HepG2 (cell line): ENCODE results near the gene HOXA1. TPM values are rescaled to one million over a fixed set of nuclear protein-coding genes. Genes with fewer than 3 reads are reported as not detected.
A peak's percentile ranks its signal among the peaks of the same experiment; 100 is the strongest.

Experiments
- AGO1 ChIP-seq: fragments of 200-400 bp; formaldehyde crosslinking; IDR thresholded peaks from 2 replicates; pipeline ENCODE4 v1.6.1; 2017; ENCODE audit warnings: mild to moderate bottlenecking, low read depth, low read length, moderate library complexity; ENCODE audit not compliant: poor library complexity, severe bottlenecking
- KDM2A ChIP-seq: sonication (generic); formaldehyde crosslinking; IDR thresholded peaks from 2 replicates; pipeline ENCODE4 v1.4.0; 2020; ENCODE audit warnings: low read depth, missing genetic modification reagents, borderline replicate concordance
- MYC ChIP-seq: sonication (generic); formaldehyde crosslinking; IDR thresholded peaks from 2 replicates; pipeline ENCODE4 v1.9.0; 2021; ENCODE audit warnings: missing genetic modification reagents, borderline replicate concordance
- NR2F1 ChIP-seq, 2 experiments: fragments of 450-650 bp in 1 of 2; formaldehyde crosslinking in 1 of 2; IDR thresholded peaks; 2 replicates each; pipeline versions ENCODE4 v1.5.0 to v1.6.1; 2016 to 2020; ENCODE audit warnings: mild to moderate bottlenecking in 1 of 2, missing compliant biosample characterization in 1 of 2, missing genetic modification reagents in 1 of 2, moderate library complexity in 1 of 2
- SALL2 ChIP-seq: sonication (generic); formaldehyde crosslinking; IDR thresholded peaks from 2 replicates; pipeline ENCODE4 v1.8.1; 2023; ENCODE audit warnings: mild to moderate bottlenecking, missing genetic modification reagents, inconsistent platforms
- YEATS4 ChIP-seq: sonication (generic); formaldehyde crosslinking; IDR thresholded peaks from 2 replicates; pipeline ENCODE4 v1.4.0; 2020; ENCODE audit warnings: missing genetic modification reagents, borderline replicate concordance
- ZNF678 ChIP-seq: sonication (generic); formaldehyde crosslinking; IDR thresholded peaks from 2 replicates; pipeline ENCODE4 v1.4.0; 2020; ENCODE audit warnings: mild to moderate bottlenecking, missing genetic modification reagents
- polyA plus RNA-seq, 8 experiments: library from polyadenylated mRNA; depleted of rRNA in 3 of 8; stranded (reverse) in 7 of 8; unstranded in 1 of 8; fragments of >200 nt; fragmentation: Illumina TruSeq in 4 of 8; extraction: Trizol in 4 of 8; gene quantifications; 2 replicates each; pipeline versions ENCODE4 v1.2.1 to v1.2.3, GENCODE V29; 2011 to 2016; ENCODE audit warnings: low read depth in 4 of 8, missing spikeins in 1 of 8, mixed read lengths in 1 of 8; ENCODE audit not compliant: insufficient read depth in 1 of 8
- total RNA-seq, 5 experiments: library from RNA; depleted of rRNA; stranded (reverse); fragments of >200 nt; fragmentation: Illumina TruSeq; extraction: Trizol; gene quantifications; 2 replicates each; pipeline ENCODE4 v1.2.3, GENCODE V29; 2016; ENCODE audit warnings: low read depth in 1 of 5
- TF ChIP-seq, protein P1 (sequence below): sonication (generic); formaldehyde crosslinking; IDR thresholded peaks from 2 replicates; pipeline ENCODE4 v1.5.1; 2020; ENCODE audit warnings: mild to moderate bottlenecking, missing genetic modification reagents, moderate library complexity
- TF ChIP-seq, protein P2 (sequence below): sonication (generic); formaldehyde crosslinking; IDR thresholded peaks from 2 replicates; pipeline ENCODE4 v1.4.0; 2020; ENCODE audit warnings: missing genetic modification reagents, mild to moderate bottlenecking, borderline replicate concordance
- TF ChIP-seq, protein P3 (sequence below): sonication (generic); formaldehyde crosslinking; IDR thresholded peaks from 2 replicates; pipeline ENCODE4 v1.4.0; 2020; ENCODE audit warnings: missing genetic modification reagents
- TF ChIP-seq, protein P4 (sequence below): IDR thresholded peaks from 2 replicates; pipeline ENCODE4 v1.6.1; 2012; ENCODE audit warnings: inconsistent platforms

Gene HOXA1
- total and polyA plus RNA-seq, 2 of the 13 experiments (the other 11 are each of a cell fraction or from before 2014, with no cell fraction given): 0.18 to 0.20 TPM

DNA sequence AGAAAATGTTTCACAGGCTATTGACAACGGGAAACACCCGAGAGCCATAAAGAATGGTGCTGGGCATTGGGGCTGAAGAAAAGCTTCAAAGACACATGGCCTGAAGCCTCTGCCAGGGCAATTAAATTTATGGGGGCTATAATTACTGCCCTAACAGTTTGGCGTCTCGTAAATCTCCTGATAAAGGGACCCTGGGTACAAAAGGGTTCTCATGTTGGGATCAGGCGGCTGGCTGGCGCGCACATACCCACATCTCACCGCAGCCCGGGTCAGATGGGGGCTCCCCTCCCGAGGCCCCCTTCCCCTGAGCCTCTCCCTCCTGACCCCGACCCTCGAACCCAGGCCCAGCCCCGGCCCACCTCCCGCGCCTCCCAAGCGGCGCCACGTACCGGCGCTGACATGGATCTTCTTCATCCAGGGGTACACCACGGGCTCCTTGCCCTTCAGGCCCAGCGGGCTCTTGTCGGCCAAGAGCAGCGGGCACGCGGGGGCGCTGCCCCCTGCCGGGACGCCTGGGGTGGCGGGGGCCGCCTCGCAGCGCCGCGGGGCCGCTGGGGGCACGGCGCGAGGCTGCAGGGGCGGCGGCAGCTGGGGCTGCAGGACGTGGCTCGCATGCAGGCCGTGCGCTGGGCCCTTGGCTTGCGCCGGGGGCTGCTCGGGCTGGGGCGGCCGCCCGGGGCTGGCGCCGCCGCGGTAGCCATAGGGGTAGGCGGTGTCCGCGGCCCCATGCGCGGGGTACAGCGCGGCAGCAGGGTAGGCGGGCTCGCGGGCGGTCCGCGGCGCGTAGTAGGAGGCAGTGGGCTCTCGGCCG, 34.1 kb upstream of the HOXA1 start (continued):
- TF ChIP-seq, protein P1, sequence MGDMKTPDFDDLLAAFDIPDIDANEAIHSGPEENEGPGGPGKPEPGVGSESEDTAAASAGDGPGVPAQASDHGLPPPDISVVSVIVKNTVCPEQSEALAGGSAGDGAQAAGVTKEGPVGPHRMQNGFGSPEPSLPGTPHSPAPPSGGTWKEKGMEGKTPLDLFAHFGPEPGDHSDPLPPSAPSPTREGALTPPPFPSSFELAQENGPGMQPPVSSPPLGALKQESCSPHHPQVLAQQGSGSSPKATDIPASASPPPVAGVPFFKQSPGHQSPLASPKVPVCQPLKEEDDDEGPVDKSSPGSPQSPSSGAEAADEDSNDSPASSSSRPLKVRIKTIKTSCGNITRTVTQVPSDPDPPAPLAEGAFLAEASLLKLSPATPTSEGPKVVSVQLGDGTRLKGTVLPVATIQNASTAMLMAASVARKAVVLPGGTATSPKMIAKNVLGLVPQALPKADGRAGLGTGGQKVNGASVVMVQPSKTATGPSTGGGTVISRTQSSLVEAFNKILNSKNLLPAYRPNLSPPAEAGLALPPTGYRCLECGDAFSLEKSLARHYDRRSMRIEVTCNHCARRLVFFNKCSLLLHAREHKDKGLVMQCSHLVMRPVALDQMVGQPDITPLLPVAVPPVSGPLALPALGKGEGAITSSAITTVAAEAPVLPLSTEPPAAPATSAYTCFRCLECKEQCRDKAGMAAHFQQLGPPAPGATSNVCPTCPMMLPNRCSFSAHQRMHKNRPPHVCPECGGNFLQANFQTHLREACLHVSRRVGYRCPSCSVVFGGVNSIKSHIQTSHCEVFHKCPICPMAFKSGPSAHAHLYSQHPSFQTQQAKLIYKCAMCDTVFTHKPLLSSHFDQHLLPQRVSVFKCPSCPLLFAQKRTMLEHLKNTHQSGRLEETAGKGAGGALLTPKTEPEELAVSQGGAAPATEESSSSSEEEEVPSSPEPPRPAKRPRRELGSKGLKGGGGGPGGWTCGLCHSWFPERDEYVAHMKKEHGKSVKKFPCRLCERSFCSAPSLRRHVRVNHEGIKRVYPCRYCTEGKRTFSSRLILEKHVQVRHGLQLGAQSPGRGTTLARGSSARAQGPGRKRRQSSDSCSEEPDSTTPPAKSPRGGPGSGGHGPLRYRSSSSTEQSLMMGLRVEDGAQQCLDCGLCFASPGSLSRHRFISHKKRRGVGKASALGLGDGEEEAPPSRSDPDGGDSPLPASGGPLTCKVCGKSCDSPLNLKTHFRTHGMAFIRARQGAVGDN (CRISPR knock-in tag): peak; percentile 68
- TF ChIP-seq, protein P2, sequence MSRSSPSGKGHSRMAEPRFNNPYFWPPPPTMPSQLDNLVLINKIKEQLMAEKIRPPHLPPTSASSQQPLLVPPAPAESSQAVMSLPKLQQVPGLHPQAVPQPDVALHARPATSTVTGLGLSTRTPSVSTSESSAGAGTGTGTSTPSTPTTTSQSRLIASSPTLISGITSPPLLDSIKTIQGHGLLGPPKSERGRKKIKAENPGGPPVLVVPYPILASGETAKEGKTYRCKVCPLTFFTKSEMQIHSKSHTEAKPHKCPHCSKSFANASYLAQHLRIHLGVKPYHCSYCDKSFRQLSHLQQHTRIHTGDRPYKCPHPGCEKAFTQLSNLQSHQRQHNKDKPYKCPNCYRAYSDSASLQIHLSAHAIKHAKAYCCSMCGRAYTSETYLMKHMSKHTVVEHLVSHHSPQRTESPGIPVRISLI (CRISPR knock-in tag): 0 out of 2 replicates have a peak, but pooled peaks have one; percentile 18
- TF ChIP-seq SALL2 (CRISPR knock-in tag) (peak; percentile 16; the same call in 1 of the 2 replicates), KDM2A (CRISPR knock-in tag) (peak; percentile 77), MYC (CRISPR knock-in tag) (peak; percentile 49; the same call in 1 of the 2 replicates), YEATS4 (CRISPR knock-in tag) (peak; percentile 50; the same call in 1 of the 2 replicates), ZNF678 (CRISPR knock-in tag) (no peak), AGO1 (peak; percentile 78), NR2F1 (CRISPR knock-in tag; IDR thresholded peaks at IDR 0.05) (no peak)
- TF ChIP-seq, protein P3, sequence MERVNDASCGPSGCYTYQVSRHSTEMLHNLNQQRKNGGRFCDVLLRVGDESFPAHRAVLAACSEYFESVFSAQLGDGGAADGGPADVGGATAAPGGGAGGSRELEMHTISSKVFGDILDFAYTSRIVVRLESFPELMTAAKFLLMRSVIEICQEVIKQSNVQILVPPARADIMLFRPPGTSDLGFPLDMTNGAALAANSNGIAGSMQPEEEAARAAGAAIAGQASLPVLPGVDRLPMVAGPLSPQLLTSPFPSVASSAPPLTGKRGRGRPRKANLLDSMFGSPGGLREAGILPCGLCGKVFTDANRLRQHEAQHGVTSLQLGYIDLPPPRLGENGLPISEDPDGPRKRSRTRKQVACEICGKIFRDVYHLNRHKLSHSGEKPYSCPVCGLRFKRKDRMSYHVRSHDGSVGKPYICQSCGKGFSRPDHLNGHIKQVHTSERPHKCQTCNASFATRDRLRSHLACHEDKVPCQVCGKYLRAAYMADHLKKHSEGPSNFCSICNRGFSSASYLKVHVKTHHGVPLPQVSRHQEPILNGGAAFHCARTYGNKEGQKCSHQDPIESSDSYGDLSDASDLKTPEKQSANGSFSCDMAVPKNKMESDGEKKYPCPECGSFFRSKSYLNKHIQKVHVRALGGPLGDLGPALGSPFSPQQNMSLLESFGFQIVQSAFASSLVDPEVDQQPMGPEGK (CRISPR knock-in tag): peak; percentile 85
- TF ChIP-seq, protein P4, sequence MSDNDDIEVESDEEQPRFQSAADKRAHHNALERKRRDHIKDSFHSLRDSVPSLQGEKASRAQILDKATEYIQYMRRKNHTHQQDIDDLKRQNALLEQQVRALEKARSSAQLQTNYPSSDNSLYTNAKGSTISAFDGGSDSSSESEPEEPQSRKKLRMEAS: peak; percentile 62
